Psoas muscle (tissue), 8 donors: ENCODE measurements around the gene VIM. TPM values are rescaled to one million over a fixed set of nuclear protein-coding genes. Genes with fewer than 3 reads are reported as not detected.

Experiments
- ATAC-seq, 4 donors: fragments of 200-7000 bp; cut with Tn5 transposase; one replicate each; pipeline ENCODE4 v1.9.1; 2020; ENCODE audit warnings: moderate library complexity in 3 of 4, mild to moderate bottlenecking in 2 of 4
- DNase-seq, 2 donors: peaks; one replicate each; pipeline ENCODE4 v3.0.0-alpha.2; 2020
- H3K27ac ChIP-seq: fragments of 200-600 bp; one replicate; pipeline ENCODE4 v1.8.0; 2022
- H3K27me3 ChIP-seq, 3 donors: fragments of 200-600 bp in 1 of 3; one replicate each; pipeline versions ENCODE4 v1.6.1 to v1.8.0; 2013 to 2022; ENCODE audit warnings: low read length in 2 of 3, mild to moderate bottlenecking in 2 of 3, moderate library complexity in 1 of 3; ENCODE audit not compliant: insufficient read depth in 3 of 3
- H3K36me3 ChIP-seq, 2 donors: fragments of 200-600 bp in 1 of 2; one replicate each; pipeline versions ENCODE4 v1.6.1 to v1.8.0; 2013 to 2022; ENCODE audit warnings: low read depth in 1 of 2, mild to moderate bottlenecking in 1 of 2, moderate library complexity in 1 of 2; ENCODE audit not compliant: insufficient read depth in 1 of 2
- H3K4me1 ChIP-seq: fragments of 200-600 bp; one replicate; pipeline ENCODE4 v1.8.0; 2022
- H3K4me3 ChIP-seq: fragments of 200-600 bp; one replicate; pipeline ENCODE4 v1.8.0; 2022; ENCODE audit warnings: mild to moderate bottlenecking
- H3K9me3 ChIP-seq: fragments of 200-600 bp; one replicate; pipeline ENCODE4 v1.8.0; 2022
- WGBS, 3 donors: extraction: QIAGEN DNeasy Blood & Tissue Kit; methylation state at CpG; one replicate each; pipeline versions ENCODE4 v1.1.6 to v1.1.7; 2013; 5-methylcytosine and 5-hydroxymethylcytosine counted together
- intact Hi-C, 2 donors: fragments of 100-400 bp; cut with DNase I; formaldehyde crosslinking; loops; one replicate each; pipeline versions ENCODE4 v1.11.0 to v1.14.2; 2022
- polyA plus RNA-seq, 3 donors: library from polyadenylated mRNA; stranded (reverse); fragments of 200-250 nt; gene quantifications; one replicate each; pipeline ENCODE4 v1.2.3, GENCODE V29; 2013
- total RNA-seq, 4 donors: library from RNA; stranded (reverse); fragmentation: NEBNext Ultra II Directional in 2 of 4; extraction: Animal tissue kit (Norgen Biotek cat#: 25700) in 2 of 4; gene quantifications; one replicate each; pipeline versions ENCODE4 v1.2.1 to v1.2.4, GENCODE V29; 2021 to 2023
- TF ChIP-seq, protein P1 (sequence below): fragments of 200-600 bp; IDR thresholded peaks from one replicate; pipeline ENCODE4 v1.8.0; 2022; ENCODE audit warnings: antibody characterized with exemption
- donor health status: healthy with polysubstance abuse.
- donor health status: DM: no; HTN: no; CAD: no; lungs with moderate emphysema.
- donor health status: Bipolar disorder and iron deficiency.
- donor health status: healthy.
- donor health status: DM: yes; HTN: yes; CAD: no.
- donor health status: DM: no; HTN: no; CAD: no.
- donor health status: DM: no; HTN: no; CAD: no.
- donor health status: DM: yes; HTN: yes; CAD: no.

The VIM gene
- total and polyA plus RNA-seq, 7 donors, result 126 to 443 (median 197) TPM

DNA sequence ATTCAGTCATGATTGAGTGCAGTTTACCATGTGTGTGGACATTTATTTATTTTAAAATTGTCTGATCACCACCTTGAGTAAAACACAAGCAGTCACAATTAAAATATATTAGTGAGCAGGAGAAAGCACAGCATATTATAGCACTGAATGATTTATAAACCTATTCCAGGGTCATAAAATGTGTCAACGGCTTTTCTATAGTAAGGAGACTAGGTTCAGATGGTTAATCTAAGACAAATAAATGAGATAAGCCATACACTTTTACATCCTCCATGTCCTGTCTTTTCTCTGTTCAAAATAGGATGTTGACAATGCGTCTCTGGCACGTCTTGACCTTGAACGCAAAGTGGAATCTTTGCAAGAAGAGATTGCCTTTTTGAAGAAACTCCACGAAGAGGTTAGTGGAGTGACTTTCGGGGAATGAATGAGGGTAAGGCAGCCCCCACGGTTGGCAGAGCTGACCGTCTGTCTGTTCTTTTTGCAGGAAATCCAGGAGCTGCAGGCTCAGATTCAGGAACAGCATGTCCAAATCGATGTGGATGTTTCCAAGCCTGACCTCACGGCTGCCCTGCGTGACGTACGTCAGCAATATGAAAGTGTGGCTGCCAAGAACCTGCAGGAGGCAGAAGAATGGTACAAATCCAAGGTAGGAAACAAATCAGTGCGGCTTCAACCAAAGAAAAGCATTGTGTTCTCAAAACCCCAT lies 5.4 kb downstream of the VIM start:
- Histone ChIP-seq H3K4me1 (peaks cover 45% of the 10 kb centered on the region), H3K36me3 (peaks cover 3 to 69% of the 10 kb centered on the region in 2 donors), H3K4me3 (peak overlapping the region; percentile 80), H3K27me3 (peaks cover 0 to 60% (median 11%) of the 10 kb centered on the region in 3 donors), H3K9me3 (no peaks in the 10 kb centered on the region), H3K27ac (no peak overlapping the region)
- ATAC-seq (no peak), DNase-seq (peak; percentile 30 to 59)
- intact Hi-C loops, result no loop called here
- 29 to 50% (median 33%) methylated on average over 14 of the region's 14 CpGs for WGBS, 3 donors
- TF ChIP-seq, protein P1, sequence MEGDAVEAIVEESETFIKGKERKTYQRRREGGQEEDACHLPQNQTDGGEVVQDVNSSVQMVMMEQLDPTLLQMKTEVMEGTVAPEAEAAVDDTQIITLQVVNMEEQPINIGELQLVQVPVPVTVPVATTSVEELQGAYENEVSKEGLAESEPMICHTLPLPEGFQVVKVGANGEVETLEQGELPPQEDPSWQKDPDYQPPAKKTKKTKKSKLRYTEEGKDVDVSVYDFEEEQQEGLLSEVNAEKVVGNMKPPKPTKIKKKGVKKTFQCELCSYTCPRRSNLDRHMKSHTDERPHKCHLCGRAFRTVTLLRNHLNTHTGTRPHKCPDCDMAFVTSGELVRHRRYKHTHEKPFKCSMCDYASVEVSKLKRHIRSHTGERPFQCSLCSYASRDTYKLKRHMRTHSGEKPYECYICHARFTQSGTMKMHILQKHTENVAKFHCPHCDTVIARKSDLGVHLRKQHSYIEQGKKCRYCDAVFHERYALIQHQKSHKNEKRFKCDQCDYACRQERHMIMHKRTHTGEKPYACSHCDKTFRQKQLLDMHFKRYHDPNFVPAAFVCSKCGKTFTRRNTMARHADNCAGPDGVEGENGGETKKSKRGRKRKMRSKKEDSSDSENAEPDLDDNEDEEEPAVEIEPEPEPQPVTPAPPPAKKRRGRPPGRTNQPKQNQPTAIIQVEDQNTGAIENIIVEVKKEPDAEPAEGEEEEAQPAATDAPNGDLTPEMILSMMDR, result no peak

- WGBS, 3 donors, result 76 to 89% (median 80%) methylated on average over 5 of the region's 5 CpGs
- ATAC-seq (no peak), DNase-seq (no peak)
- no peak overlapping the region for H3K27ac ChIP-seq
- peaks cover 3 to 69% of the 10 kb centered on the region in 2 donors for H3K36me3 ChIP-seq
- H3K27me3 ChIP-seq, result peaks cover 0 to 50% (median 4%) of the 10 kb centered on the region in 3 donors
- TF ChIP-seq, protein P1, result no peak
- peak overlapping the region; percentile 80 for H3K4me3 ChIP-seq
- H3K4me1 ChIP-seq, result peaks cover 43% of the 10 kb centered on the region
- intact Hi-C loops, result no loop called here
- no peaks in the 10 kb centered on the region for H3K9me3 ChIP-seq
Observed at GRCh38 chr10:17234431-17234945, 6.4 kb downstream of the VIM start.

- DNase-seq (no peak), ATAC-seq (no peak)
- intact Hi-C loops, result no loop called here
- no peak overlapping the region for H3K27ac ChIP-seq
- WGBS, 3 donors, result 61 to 70% (median 64%) methylated on average over 8 of the region's 8 CpGs
- H3K27me3 ChIP-seq, result peaks cover 0 to 44% (median 3%) of the 10 kb centered on the region in 3 donors
- H3K36me3 ChIP-seq, result peaks cover 3 to 69% of the 10 kb centered on the region in 2 donors
- TF ChIP-seq, protein P1, result no peak
- no peaks in the 10 kb centered on the region for H3K9me3 ChIP-seq
- peak overlapping the region; percentile 80 for H3K4me3 ChIP-seq
- peaks cover 40% of the 10 kb centered on the region for H3K4me1 ChIP-seq
Observed at GRCh38 chr10:17235136-17235535, 7.1 kb downstream of the VIM start.

- Histone ChIP-seq H3K4me1 (peaks cover 40% of the 10 kb centered on the region), H3K27ac (no peak overlapping the region), H3K9me3 (no peaks in the 10 kb centered on the region), H3K27me3 (peaks cover 0 to 30% (median 3%) of the 10 kb centered on the region in 3 donors), H3K36me3 (peaks cover 3 to 64% of the 10 kb centered on the region in 2 donors), H3K4me3 (no peak overlapping the region)
- DNase-seq, result no peak
- intact Hi-C loops, result no loop called here
- ATAC-seq, result no peak
- TF ChIP-seq, protein P1, result no peak
- 4 to 20% (median 19%) methylated on average over 1 of the region's 1 CpG for WGBS, 3 donors
Observed at GRCh38 chr10:17236468-17237148, 8.6 kb downstream of the VIM start.
